ENCODE results near the gene PIAS4. TPM values are rescaled to one million over a fixed set of nuclear protein-coding genes. Genes with fewer than 3 reads are reported as not detected.

Gene PIAS4
- total RNA-seq, 3 donors from 2014 or later: 9.4 to 17.0 (median 15.7) TPM

DNA sequence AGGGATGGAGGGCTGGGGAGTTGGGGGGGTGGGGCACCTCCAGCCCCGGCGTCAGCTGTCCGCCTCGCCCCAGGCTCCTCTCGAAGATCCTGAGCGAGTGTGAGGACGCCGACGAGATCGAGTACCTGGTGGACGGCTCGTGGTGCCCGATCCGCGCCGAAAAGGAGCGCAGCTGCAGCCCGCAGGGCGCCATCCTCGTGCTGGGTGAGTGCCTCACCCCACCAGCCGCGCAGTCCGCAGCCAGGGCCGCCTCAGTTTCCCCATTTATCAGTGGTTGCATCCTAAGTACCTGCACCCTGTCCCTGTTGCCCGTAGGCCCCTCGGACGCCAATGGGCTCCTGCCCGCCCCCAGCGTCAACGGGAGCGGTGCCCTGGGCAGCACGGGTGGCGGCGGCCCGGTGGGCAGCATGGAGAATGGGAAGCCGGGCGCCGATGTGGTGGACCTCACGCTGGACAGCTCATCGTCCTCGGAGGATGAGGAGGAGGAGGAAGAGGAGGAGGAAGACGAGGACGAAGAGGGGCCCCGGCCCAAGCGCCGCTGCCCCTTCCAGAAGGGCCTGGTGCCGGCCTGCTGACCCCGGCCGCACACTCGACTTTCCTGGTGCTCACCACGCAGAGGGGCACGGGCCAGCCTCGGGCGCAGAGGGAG lies 29.9 kb downstream of the PIAS4 start:
- intact Hi-C loops (cut with DNase I; ENCODE audit: low total_unique reads): no loop called here
- peak overlapping the region in 2 of 3 donors; percentile 25 to 38 for H3K4me3 ChIP-seq
- no peaks in the 10 kb centered on the region for H3K27me3 ChIP-seq
- H3K27ac ChIP-seq: peak overlapping the region in 1 of 2 donors; percentile 19
- H3K4me1 ChIP-seq: peaks cover 0 to 5% of the 10 kb centered on the region in 2 donors
- peaks cover 12% of the 10 kb centered on the region for H3K36me3 ChIP-seq
- DNase-seq (ENCODE audit: low spot score in 2 of 2): no peak
- TF ChIP-seq POLR2AphosphoS5 (IDR thresholded peaks at IDR 0.05) (no peak), POLR2A (IDR thresholded peaks at IDR 0.05) (no peak)
- TF ChIP-seq, protein P1, sequence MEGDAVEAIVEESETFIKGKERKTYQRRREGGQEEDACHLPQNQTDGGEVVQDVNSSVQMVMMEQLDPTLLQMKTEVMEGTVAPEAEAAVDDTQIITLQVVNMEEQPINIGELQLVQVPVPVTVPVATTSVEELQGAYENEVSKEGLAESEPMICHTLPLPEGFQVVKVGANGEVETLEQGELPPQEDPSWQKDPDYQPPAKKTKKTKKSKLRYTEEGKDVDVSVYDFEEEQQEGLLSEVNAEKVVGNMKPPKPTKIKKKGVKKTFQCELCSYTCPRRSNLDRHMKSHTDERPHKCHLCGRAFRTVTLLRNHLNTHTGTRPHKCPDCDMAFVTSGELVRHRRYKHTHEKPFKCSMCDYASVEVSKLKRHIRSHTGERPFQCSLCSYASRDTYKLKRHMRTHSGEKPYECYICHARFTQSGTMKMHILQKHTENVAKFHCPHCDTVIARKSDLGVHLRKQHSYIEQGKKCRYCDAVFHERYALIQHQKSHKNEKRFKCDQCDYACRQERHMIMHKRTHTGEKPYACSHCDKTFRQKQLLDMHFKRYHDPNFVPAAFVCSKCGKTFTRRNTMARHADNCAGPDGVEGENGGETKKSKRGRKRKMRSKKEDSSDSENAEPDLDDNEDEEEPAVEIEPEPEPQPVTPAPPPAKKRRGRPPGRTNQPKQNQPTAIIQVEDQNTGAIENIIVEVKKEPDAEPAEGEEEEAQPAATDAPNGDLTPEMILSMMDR (IDR thresholded peaks at IDR 0.05): no peak
- H3K9me3 ChIP-seq: no peaks in the 10 kb centered on the region

DNA sequence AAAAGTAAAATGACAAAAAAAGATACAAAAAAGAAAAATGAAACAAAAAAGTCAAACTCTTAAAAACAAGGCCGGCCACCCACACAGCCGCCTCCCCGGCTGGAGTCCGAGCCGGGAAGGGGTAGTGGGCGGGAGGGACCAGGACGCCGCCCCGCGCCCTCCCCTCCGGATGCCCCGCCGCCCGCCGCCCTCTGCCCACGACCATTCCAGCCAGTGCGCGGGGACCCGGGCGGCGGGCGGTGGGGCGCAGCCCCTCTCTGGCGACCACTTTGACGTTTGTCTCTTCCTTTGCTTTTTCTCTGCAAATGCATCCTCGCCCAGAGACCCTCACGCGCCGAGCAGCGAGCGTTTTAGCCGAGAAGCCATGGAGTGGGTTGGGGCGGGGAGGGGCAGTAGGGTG lies 30.5 kb downstream of the PIAS4 start:
- no peak for DNase-seq (ENCODE audit: low spot score in 2 of 2)
- Histone ChIP-seq H3K36me3 (peaks cover 12% of the 10 kb centered on the region), H3K4me3 (peak overlapping the region in 2 of 3 donors; percentile 25 to 38), H3K27ac (peak overlapping the region in 1 of 2 donors; percentile 30), H3K4me1 (peaks cover 0 to 11% of the 10 kb centered on the region in 2 donors), H3K9me3 (no peaks in the 10 kb centered on the region), H3K27me3 (no peaks in the 10 kb centered on the region)
- intact Hi-C loops (cut with DNase I; ENCODE audit: low total_unique reads): no loop called here
- no peak for TF ChIP-seq POLR2AphosphoS5 (IDR thresholded peaks at IDR 0.05)
- TF ChIP-seq, protein P1 (IDR thresholded peaks at IDR 0.05): no peak
- TF ChIP-seq POLR2A (IDR thresholded peaks at IDR 0.05): no peak

DNA sequence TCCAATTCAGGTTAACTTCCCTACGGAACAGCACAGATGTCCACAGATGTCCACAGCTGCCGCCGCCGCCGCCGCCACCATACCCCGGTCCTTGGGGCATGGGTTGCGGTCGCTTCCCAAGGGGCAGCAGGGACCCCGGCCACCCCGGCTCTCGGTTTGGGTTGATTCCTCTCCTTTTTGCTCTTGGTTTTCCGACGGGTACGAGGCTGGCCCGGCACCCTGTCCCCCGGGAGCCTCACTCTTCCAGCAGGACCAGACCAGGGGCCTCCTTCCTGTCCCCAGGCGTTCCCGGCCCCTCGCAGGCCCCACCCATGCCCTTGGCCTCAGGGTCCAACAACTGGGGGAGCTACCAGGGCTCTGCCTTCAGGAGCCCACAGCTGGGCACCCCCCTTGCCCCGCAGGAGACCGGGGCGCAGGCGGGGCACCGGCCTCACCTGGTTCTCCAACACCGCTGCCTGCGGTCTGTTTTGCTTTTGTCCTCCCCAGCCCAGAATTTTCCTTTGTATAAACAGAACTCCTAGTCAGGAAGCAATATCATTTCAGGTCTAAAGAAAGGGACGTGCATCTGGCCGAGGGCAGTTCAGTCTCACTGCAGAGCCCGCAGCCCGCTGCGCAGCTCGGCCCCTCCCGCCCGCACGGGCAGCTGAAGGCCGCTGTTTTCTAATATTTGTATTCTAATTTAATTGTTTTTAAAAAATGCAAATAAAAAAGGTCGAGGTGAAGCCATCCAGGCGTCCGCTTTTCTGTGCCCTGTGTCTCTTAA lies 31.3 kb downstream of the PIAS4 start:
- no peak overlapping the region for H3K4me3 ChIP-seq
- H3K4me1 ChIP-seq: peaks cover 0 to 16% of the 10 kb centered on the region in 2 donors
- TF ChIP-seq, protein P1 (IDR thresholded peaks at IDR 0.05): no peak
- TF ChIP-seq POLR2A (IDR thresholded peaks at IDR 0.05): no peak
- no peak for TF ChIP-seq POLR2AphosphoS5 (IDR thresholded peaks at IDR 0.05)
- intact Hi-C loops (cut with DNase I; ENCODE audit: low total_unique reads): no loop called here
- no peak for DNase-seq (ENCODE audit: low spot score in 2 of 2)
- H3K36me3 ChIP-seq: peaks cover 6% of the 10 kb centered on the region
- no peaks in the 10 kb centered on the region for H3K27me3 ChIP-seq
- peak overlapping the region in 1 of 2 donors; percentile 30 for H3K27ac ChIP-seq
- no peaks in the 10 kb centered on the region for H3K9me3 ChIP-seq

DNA sequence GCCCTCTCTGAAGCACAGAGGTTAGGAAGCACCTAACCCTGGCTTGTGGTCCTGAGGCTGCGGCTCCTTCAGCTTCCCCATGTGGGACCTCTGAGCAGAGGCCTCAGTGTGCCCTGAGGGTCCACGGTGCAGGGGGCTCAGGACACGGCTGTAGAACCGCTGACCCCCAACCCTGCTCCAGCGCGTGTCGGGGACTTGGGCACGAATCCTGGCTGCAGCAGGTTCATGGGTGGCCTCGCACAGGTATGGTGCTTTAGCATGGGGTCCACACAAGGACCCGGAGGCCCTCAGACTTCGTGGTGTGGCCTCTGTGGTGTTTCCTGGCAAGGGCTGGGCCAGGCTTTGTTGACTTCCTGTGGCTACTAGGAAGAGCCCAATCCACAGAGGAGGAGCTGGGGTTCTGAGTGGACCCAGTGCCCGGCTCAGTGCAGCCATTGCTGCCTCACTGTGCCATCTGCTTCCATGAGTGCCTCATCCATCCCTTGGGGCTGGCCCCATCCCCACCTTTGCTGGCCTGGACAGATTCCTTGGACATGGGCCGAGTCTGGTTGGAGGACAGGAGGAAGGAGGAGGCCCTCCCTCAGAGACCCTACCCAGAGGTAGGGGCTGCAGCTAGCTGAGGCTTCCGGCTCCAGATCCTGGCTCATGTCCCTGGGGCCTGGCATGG lies 34.7 kb downstream of the PIAS4 start:
- Histone ChIP-seq H3K9me3 (no peaks in the 10 kb centered on the region), H3K27ac (peak overlapping the region; percentile 78 to 83), H3K36me3 (no peaks in the 10 kb centered on the region), H3K4me1 (peaks cover 0 to 16% of the 10 kb centered on the region in 2 donors), H3K4me3 (peak overlapping the region in 1 of 3 donors; percentile 24), H3K27me3 (no peaks in the 10 kb centered on the region)
- intact Hi-C loops (cut with DNase I; ENCODE audit: low total_unique reads): no loop called here
- TF ChIP-seq POLR2AphosphoS5 (IDR thresholded peaks at IDR 0.05): no peak
- TF ChIP-seq POLR2A (IDR thresholded peaks at IDR 0.05): no peak
- TF ChIP-seq, protein P1 (IDR thresholded peaks at IDR 0.05): no peak
- no peak for DNase-seq (ENCODE audit: low spot score in 2 of 2)
